ENCODE measurements around the gene MED14. TPM values are rescaled to one million over a fixed set of nuclear protein-coding genes. Genes with fewer than 3 reads are reported as not detected.

The MED14 gene
- total RNA-seq, 1 donor from 2014 or later = 46.2 TPM

DNA sequence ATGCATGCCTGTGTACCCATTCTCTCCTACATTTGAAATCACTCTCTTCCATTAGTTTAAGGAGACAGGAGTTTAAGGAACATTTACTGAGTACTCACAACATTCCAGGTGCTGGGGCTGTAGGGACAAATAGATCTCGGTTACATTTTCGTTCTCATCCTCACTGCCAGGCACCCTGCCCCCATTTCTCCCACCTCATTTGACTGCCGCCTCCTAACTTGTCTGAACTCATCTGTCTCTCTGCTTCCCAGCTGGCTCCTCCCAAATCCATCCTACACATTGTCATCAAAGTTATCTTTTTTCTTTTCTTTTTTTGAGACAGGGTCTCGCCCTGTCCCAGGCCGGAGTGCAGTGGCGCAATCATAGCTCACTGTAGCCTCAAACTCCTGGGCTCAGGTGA is 131.9 kb downstream of the MED14 start:
- Mint-ChIP-seq H3K36me3 (peaks cover 7% of the 10 kb centered on the region), H3K4me3 (no peak overlapping the region), H3K27me3 (no peaks in the 10 kb centered on the region), H3K4me1 (ENCODE audit: unreplicated experiment) (no peaks in the 10 kb centered on the region), H3K9me3 (no peaks in the 10 kb centered on the region), H3K27ac (no peak overlapping the region)
- TF ChIP-seq, protein P1, sequence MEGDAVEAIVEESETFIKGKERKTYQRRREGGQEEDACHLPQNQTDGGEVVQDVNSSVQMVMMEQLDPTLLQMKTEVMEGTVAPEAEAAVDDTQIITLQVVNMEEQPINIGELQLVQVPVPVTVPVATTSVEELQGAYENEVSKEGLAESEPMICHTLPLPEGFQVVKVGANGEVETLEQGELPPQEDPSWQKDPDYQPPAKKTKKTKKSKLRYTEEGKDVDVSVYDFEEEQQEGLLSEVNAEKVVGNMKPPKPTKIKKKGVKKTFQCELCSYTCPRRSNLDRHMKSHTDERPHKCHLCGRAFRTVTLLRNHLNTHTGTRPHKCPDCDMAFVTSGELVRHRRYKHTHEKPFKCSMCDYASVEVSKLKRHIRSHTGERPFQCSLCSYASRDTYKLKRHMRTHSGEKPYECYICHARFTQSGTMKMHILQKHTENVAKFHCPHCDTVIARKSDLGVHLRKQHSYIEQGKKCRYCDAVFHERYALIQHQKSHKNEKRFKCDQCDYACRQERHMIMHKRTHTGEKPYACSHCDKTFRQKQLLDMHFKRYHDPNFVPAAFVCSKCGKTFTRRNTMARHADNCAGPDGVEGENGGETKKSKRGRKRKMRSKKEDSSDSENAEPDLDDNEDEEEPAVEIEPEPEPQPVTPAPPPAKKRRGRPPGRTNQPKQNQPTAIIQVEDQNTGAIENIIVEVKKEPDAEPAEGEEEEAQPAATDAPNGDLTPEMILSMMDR (conservative IDR thresholded peaks at IDR 0.05) = no peak
- DNase-seq (ENCODE audit: extremely low spot score, unreplicated experiment) = no peak

Other genes starting within 250 kb of the MED14 start
- 98.0 and 160 TPM in 2 replicates for gene ATP6AP2, start 154.6 kb downstream of the MED14 start, total RNA-seq (ENCODE audit: low replicate concordance)
- not detected in 2 replicates for gene MPC1L, start 112.1 kb downstream of the MED14 start, total RNA-seq (ENCODE audit: low replicate concordance)
- 8.1 and 8.8 TPM in 2 replicates for gene CXorf38, start 88.0 kb downstream of the MED14 start, total RNA-seq (ENCODE audit: low replicate concordance)

Measured in type B pancreatic cell (in vitro differentiated cells).